Panc1 (cell line): ENCODE data around the gene RPP25. TPM values are rescaled to one million over a fixed set of nuclear protein-coding genes. Genes with fewer than 3 reads are reported as not detected.

Experiments used
- ATAC-seq: fragments of 200-7000 bp; cut with Tn5 transposase; 2 replicates; pipeline ENCODE4 v1.9.1; 2020; ENCODE audit warnings: mild to moderate bottlenecking, moderate library complexity
- BruUV-seq: library from RNA; stranded (reverse); fragments of 400-500 nt; replicated peaks from 2 replicates; lab custom pipeline; 2021; lab: Mats Ljungman, UMichigan
- CTCF ChIA-PET: fragments of 300-600 bp; sonication (Branson Sonifier 250); formaldehyde crosslinking; loops from one replicate; lab custom pipeline; 2022; ENCODE audit warnings: antibody characterized with exemption; lab: Charles Lee
- POLR2A ChIA-PET: fragments of 300-600 bp; sonication (Branson Sonifier 250); formaldehyde crosslinking; loops from one replicate; lab custom pipeline; 2022; ENCODE audit warnings: antibody characterized with exemption; lab: Charles Lee
- DNase-seq: peaks from one replicate; pipeline ENCODE4 v3.0.0-alpha.2; 2010; ENCODE audit warnings: low read depth, low spot score
- H3K27ac ChIP-seq: 2 replicates; pipeline ENCODE4 v1.5.1; 2011; ENCODE audit warnings: mild to moderate bottlenecking, low read length, inconsistent platforms
- H3K27me3 ChIP-seq: fragments of 200-500 bp; sonication (Bioruptor generic); 2 replicates; pipeline ENCODE4 v1.6.0; 2014; ENCODE audit warnings: low read length, inconsistent platforms; ENCODE audit not compliant: control insufficient read depth, insufficient read depth
- H3K36me3 ChIP-seq: fragments of 200-500 bp; sonication (Bioruptor generic); 2 replicates; pipeline ENCODE4 v1.5.1; 2014; ENCODE audit warnings: inconsistent platforms, mild to moderate bottlenecking, low read length, moderate library complexity; ENCODE audit not compliant: control insufficient read depth, insufficient read depth
- H3K4me1 ChIP-seq: 2 replicates; pipeline ENCODE4 v1.5.1; 2011; ENCODE audit warnings: inconsistent platforms, mild to moderate bottlenecking, low read length, moderate library complexity; ENCODE audit not compliant: control insufficient read depth, insufficient read depth
- H3K4me3 ChIP-seq, 2 experiments: 2 replicates each; pipeline ENCODE4 v1.5.1; 2011 to 2012; ENCODE audit warnings: low read depth in 2 of 2, low read length in 2 of 2, mild to moderate bottlenecking in 2 of 2, inconsistent platforms in 1 of 2, moderate library complexity in 1 of 2
- H3K9me3 ChIP-seq: fragments of 200-500 bp; sonication (Bioruptor generic); 2 replicates; pipeline ENCODE4 v1.5.1; 2014; ENCODE audit warnings: low read depth, mild to moderate bottlenecking, inconsistent platforms, low read length, moderate library complexity; ENCODE audit not compliant: control insufficient read depth, insufficient read depth
- POLR2AphosphoS5 ChIP-seq: IDR thresholded peaks from 2 replicates; pipeline ENCODE4 v1.6.1; 2012; ENCODE audit warnings: mild to moderate bottlenecking, low read depth, low read length, moderate library complexity
- SIN3A ChIP-seq: IDR thresholded peaks from 2 replicates; pipeline ENCODE4 v1.6.1; 2012; ENCODE audit warnings: low read depth, mild to moderate bottlenecking, low read length, moderate library complexity, borderline replicate concordance; ENCODE audit not compliant: insufficient read depth
- TCF7L2 ChIP-seq: IDR thresholded peaks from 2 replicates; pipeline ENCODE4 v1.6.1; 2011; ENCODE audit warnings: mild to moderate bottlenecking, low read depth, low read length, inconsistent platforms
- in situ Hi-C: cut with HindIII; loops from 2 replicates; pipeline ENCODE4 v1.10.0; 2016; ENCODE audit warnings: low sequenced_read_pairs, low pct_unique_long_range_greater_than_20kb
- intact Hi-C: fragments of 100-400 bp; cut with micrococcal nuclease; formaldehyde crosslinking; loops from one replicate; pipeline ENCODE4 v1.10.0; 2022; ENCODE audit not compliant: unreplicated experiment
- total RNA-seq: library from RNA; stranded (reverse); gene quantifications from one replicate; pipeline ENCODE4 v1.2.1, GENCODE V29; 2021; ENCODE audit not compliant: unreplicated experiment
- TF ChIP-seq, protein P1 (sequence below): fragments of 450-650 bp; IDR thresholded peaks from 2 replicates; pipeline ENCODE4 v1.5.1; 2017; ENCODE audit warnings: mild to moderate bottlenecking
- TF ChIP-seq, protein P2 (sequence below), 2 experiments: IDR thresholded peaks; 2 replicates each; pipeline ENCODE4 v1.6.1; 2011 to 2012; ENCODE audit warnings: low read depth in 2 of 2, control low read depth in 1 of 2, low read length in 1 of 2, mild to moderate bottlenecking in 1 of 2, moderate library complexity in 1 of 2; ENCODE audit not compliant: insufficient read depth in 1 of 2

Gene RPP25
- total RNA-seq, 1 experiment from 2014 or later, result 40.1 TPM

GRCh38 chr15:74963213-74963612 lies 6.6 kb upstream of the RPP25 start:
- H3K27me3 ChIP-seq, result no peaks in the 10 kb centered on the region
- no peak for DNase-seq
- no peak overlapping the region for H3K4me3 ChIP-seq
- in situ Hi-C loops (no loop called here), intact Hi-C loops (no loop called here)
- no peak overlapping the region for H3K27ac ChIP-seq
- ATAC-seq, result no peak
- no TSS peak for BruUV-seq
- ChIA-PET POLR2A (no interaction called here), CTCF (no interaction called here)
- H3K9me3 ChIP-seq, result no peaks in the 10 kb centered on the region
- no peaks in the 10 kb centered on the region for H3K36me3 ChIP-seq
- H3K4me1 ChIP-seq, result peaks cover 28% of the 10 kb centered on the region
- TF ChIP-seq SIN3A, result no peak
- TF ChIP-seq POLR2AphosphoS5, result no peak
- TF ChIP-seq, protein P1, sequence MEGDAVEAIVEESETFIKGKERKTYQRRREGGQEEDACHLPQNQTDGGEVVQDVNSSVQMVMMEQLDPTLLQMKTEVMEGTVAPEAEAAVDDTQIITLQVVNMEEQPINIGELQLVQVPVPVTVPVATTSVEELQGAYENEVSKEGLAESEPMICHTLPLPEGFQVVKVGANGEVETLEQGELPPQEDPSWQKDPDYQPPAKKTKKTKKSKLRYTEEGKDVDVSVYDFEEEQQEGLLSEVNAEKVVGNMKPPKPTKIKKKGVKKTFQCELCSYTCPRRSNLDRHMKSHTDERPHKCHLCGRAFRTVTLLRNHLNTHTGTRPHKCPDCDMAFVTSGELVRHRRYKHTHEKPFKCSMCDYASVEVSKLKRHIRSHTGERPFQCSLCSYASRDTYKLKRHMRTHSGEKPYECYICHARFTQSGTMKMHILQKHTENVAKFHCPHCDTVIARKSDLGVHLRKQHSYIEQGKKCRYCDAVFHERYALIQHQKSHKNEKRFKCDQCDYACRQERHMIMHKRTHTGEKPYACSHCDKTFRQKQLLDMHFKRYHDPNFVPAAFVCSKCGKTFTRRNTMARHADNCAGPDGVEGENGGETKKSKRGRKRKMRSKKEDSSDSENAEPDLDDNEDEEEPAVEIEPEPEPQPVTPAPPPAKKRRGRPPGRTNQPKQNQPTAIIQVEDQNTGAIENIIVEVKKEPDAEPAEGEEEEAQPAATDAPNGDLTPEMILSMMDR, result no peak
- TF ChIP-seq, protein P2, sequence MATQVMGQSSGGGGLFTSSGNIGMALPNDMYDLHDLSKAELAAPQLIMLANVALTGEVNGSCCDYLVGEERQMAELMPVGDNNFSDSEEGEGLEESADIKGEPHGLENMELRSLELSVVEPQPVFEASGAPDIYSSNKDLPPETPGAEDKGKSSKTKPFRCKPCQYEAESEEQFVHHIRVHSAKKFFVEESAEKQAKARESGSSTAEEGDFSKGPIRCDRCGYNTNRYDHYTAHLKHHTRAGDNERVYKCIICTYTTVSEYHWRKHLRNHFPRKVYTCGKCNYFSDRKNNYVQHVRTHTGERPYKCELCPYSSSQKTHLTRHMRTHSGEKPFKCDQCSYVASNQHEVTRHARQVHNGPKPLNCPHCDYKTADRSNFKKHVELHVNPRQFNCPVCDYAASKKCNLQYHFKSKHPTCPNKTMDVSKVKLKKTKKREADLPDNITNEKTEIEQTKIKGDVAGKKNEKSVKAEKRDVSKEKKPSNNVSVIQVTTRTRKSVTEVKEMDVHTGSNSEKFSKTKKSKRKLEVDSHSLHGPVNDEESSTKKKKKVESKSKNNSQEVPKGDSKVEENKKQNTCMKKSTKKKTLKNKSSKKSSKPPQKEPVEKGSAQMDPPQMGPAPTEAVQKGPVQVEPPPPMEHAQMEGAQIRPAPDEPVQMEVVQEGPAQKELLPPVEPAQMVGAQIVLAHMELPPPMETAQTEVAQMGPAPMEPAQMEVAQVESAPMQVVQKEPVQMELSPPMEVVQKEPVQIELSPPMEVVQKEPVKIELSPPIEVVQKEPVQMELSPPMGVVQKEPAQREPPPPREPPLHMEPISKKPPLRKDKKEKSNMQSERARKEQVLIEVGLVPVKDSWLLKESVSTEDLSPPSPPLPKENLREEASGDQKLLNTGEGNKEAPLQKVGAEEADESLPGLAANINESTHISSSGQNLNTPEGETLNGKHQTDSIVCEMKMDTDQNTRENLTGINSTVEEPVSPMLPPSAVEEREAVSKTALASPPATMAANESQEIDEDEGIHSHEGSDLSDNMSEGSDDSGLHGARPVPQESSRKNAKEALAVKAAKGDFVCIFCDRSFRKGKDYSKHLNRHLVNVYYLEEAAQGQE (IDR thresholded peaks at IDR 0.05; ENCODE audit: insufficient read depth in 1 of 2, low read depth in 2 of 2, low read length in 1 of 2), result no peak
- no peak for TF ChIP-seq TCF7L2

DNA sequence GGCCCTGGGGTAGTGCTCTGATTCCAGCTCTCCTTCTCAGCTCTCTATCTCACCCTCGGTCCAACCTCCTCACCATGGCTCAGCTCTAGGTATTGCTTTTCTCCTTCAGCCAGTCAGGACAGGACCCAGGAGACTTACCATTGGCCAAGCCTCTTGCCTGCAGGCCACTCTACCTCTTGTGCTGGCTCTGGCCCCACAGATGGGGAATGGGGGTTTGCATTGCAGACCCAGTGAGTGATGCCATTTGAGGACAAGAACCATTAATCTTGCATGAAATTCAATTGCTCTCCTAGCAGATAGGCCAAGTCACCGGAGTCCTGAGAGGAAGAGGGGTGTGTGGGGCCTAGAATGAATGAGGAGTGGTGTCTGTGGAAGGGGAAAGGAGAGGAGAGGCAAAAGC lies 6.1 kb upstream of the RPP25 start:
- Histone ChIP-seq H3K27ac (no peak overlapping the region), H3K9me3 (no peaks in the 10 kb centered on the region), H3K4me3 (no peak overlapping the region), H3K27me3 (no peaks in the 10 kb centered on the region), H3K4me1 (peaks cover 28% of the 10 kb centered on the region), H3K36me3 (no peaks in the 10 kb centered on the region)
- ATAC-seq (no peak), DNase-seq (no peak)
- in situ Hi-C loops, result no loop called here
- no peak for TF ChIP-seq TCF7L2
- TF ChIP-seq, protein P1, result no peak
- TF ChIP-seq, protein P2 (IDR thresholded peaks at IDR 0.05; ENCODE audit: insufficient read depth in 1 of 2, low read depth in 2 of 2, low read length in 1 of 2), result no peak
- TF ChIP-seq SIN3A, result no peak
- BruUV-seq, result no TSS peak
- POLR2A ChIA-PET, result no interaction called here
- CTCF ChIA-PET, result interaction anchor here (0.6 kb wide), 1 partner anchor 191 kb away, joined by 3 read pairs; no protein-coding TSS in a partner anchor
- intact Hi-C loops, result no loop called here
